ENCODE results near the gene RASIP1.

RASIP1 gene

DNA sequence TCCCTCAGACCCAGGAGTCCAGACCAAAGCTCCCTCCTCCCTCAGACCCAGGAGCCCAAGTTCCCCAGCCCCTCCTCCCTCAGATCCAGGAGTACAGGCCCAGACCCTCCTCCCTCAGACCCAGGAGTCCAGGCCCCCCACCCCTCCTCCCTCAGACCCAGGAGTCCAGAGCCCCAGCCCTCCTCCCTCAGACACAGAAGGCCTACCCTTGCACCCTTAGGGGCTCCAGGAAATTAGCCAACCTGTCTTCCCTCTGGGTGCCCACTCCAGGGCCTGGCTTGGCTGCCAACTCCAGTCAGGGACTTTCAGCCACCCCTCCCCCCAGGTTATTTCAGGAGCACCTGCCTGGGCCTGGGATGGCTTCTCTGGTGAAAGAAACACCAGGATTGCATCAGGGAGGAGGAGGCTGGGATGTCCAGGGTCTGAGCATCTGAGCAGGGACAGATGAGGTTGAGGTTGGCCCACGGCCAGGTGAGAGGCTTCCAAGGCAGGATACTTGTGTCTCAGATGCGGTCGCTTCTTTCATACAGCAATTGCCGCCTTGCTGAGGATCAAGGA, 14.8 kb upstream of the RASIP1 start, which contains the start of gene FGF21:
FGF21 (plus strand) TSS at position 441 of the 558 bp plus-strand sequence. CDS start 713 bp downstream, outside the sequence.
- DNase-seq (ENCODE audit: low read depth) = no peak

DNA sequence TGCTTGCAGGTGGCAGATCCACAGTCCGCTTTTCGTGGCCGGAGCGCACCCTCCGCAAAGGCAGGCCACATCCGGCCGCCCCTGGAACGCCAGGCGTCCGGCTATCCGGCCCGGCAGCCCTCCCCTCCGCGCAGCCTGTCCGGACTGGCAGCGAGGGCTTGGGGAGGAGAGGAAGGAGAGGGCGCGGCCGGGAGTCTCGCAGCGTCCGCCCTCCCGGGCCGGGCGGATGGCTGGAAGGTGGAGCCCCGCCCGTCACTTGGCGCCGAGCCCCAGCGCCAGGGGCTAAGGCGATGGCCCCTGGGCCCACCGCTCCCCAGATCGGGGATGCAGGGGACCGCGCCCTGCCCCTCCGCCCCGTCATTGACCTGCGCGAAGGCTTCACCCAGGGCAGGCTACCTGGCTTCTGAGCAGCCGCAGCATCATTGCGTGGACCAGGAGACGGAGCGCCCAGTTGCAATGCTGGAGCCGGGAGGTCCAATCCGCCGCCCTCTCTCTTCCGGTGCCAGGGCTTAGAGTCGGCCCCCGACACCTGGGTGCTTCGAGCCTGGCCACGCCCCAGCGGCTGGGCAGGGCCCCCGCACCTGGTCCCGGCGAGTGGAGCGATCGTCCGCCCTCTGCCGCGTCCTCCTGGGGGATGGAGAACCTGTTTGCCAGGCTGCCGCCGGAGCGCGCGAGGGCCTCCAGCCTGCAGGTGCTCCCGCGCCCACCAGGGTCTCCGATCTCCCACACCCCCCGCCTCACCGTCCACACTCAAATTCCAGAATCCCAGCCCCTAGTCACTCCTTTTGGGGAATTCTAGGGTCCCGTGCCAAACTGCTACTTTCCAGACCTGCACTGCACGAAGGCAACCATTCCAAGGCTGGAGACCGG, 12.3 kb upstream of the RASIP1 start, which contains the start of gene FUT1:
FUT1 (minus strand) TSS at position 146 of the 870 bp plus-strand sequence. CDS start 1,360 bp downstream, outside the sequence.
- no peak for DNase-seq (ENCODE audit: low read depth)

DNA sequence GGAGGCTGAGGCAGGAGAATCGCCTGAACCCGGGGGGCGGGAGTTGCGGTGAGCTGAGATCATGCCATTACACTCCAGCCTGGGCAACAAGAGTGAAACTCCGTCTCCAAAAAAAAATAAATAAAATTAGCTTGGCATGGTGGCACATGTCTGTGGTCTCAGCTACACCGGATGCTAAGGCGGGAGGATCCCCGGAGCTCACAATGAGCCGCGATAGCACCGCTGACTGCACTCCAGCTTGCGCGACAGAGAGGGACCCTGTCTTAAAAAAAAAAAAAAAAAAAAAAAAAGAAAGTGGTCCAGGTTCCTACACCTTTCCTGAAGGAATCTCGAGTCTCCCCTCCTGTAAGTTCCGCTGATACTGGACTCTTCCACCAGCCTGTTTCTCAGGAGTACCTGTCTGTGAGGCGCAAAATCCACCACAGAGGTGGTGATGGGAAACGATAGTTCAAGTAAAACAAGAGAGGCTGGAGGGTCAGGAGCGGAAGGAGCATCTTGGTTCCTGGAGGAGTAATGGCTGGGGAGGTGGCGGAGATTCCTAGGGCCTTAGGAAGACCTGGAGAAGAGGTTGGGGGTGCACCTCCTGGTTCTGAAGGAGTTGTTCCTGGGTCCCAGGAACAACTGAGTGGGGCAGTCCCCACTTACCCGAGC, 11.6 kb upstream of the RASIP1 start:
- DNase-seq (ENCODE audit: low read depth) = no peak

DNA sequence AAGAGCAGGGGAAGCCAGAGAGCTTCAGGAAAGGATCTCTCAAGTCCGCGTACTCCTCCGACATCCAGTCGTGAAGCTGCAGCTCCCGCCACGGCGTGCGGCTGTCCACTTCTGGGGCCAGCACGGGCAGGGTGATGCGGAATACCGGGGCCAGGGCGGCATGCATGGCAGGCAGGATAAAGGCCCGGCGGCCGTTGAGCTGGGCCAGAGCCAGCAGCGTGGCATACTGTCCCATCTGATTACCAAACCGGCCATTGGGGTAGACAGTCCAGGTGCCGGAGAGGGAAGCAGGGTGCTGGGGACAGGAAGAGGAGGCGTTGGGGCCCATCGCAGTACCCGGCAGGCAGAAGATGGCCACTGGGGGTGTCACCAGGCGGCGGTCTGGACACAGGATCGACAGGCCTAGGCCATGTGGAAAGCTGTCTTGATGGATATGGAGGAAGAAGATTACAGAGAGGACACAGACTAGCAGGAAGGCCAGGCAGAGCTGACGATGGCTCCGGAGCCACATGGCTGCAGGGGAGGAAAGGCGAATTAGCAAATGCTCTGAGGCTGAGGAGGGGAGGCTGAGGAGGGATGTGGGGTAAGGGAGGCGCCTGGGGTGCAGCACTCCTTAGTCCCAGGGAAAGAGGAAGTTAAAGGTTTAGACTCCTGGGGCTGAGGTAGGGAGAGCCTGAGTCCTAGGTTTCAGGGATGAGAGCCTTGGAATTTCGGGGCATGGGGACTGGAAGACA, 10.5 kb upstream of the RASIP1 start:
- DNase-seq (ENCODE audit: low read depth) = no peak

DNA sequence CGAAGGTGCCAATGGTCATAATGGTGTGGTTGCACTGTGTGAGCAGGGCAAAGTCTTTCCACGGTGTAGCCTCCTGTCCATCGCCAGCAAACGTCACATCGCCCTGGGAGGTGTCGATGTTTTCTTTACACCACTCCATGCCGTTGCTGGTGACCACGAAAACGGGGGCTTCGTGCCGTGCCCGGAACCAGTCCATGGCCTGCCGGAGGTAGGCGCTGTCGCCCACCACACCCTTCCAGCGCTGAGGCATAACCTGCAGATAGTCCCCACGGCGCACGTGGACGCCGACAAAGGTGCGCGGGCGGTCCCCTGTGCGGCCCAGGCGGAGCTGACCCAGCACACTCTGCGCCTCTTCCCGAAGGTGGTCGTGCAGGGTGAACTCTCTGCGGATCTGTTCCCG, 9.9 kb upstream of the RASIP1 start:
- DNase-seq (ENCODE audit: low read depth) = no peak

DNA sequence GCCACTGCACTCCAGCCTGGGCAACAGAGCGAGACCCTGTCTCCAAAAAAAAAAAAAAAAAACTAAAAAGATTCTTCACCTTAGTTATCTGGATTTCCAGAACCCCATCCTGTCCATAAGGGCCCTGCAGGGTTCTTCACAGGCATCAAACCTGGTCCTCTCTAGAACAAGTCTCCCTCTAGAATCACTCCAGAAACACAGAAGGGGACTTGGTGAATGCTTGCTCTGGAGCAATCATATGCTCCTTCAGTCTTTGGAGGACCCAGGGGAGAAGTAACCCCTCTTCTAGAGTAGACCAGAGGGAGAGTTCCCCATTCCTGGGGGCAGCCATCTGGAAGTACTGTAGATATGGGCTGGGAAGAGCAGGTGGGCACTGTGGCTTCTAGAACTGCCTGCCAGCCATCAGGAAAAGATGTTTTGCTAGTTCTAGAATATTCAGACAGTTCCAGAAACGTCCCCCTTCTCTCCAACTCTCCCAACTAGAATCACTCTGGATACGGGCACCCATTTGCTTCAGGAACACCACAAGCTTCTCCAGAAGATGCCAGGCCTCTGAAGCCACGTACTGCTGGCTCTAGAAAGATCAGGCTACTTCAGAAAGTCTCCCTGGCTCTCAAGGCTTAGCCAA, 9.3 kb upstream of the RASIP1 start:
- no peak for DNase-seq (ENCODE audit: low read depth)

DNA sequence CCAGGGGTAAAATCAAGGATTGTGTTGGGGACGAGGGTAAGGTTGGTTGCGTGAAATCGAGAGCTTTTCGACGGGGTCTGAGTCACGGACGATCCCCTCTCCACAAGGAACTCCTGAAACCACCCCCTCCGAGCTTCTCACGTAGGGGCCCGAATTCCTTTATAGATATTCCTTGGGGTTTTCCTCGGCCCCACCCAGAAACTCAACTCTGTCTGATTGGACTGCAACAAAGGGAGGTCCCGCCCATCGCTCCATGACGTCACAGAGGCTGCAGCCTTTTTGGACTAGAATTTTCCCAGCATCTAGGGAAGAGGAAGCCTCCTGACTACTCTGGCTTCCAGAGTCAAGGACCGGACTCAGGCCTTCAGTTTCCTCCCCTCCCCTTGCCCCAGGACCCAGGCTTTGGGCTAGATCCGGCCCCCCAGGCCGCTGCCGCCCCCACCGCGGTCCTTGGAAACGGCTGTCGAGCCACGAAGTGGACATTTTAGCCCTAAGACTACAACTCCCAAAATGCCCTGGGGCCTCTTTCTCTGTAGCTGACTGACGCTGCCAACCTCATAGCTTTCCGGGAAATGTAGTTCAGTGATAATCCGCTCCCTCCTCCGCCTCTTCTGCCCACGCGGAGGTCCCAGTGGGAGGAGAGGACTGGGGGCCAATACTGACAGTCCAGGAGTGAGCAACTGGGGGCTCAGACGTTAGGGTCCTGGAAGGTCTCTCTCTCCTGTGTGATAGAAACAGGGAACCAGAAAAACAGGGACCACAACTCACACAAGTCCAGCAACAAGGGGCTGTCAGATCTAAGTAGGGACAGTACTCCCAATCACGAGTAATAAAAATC, 6.5 kb upstream of the RASIP1 start, which contains the start of gene IZUMO1:
IZUMO1 (minus strand) TSS at position 172 of the 838 bp plus-strand sequence. CDS start 1,050 bp downstream, outside the sequence.
- DNase-seq (ENCODE audit: low read depth) = no peak

DNA sequence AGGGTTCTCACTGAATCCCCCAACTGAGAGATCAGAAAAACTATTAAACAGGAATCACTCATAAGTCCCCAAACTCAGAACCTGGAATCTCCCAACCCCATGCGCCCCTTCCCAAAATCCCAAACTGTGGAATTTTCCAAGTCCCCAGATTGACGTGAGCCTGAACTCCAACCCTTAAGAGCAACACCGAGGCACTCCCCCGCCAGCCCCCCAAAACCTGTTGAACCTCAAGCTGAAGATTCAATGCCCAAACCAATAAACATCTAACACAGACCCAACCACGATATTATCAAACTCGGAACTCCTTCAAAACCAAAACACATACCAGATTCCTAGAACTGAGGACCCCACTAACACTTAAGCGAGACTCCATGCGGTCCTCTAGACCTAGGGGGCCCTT, 5.7 kb upstream of the RASIP1 start:
- DNase-seq (ENCODE audit: low read depth) = no peak

DNA sequence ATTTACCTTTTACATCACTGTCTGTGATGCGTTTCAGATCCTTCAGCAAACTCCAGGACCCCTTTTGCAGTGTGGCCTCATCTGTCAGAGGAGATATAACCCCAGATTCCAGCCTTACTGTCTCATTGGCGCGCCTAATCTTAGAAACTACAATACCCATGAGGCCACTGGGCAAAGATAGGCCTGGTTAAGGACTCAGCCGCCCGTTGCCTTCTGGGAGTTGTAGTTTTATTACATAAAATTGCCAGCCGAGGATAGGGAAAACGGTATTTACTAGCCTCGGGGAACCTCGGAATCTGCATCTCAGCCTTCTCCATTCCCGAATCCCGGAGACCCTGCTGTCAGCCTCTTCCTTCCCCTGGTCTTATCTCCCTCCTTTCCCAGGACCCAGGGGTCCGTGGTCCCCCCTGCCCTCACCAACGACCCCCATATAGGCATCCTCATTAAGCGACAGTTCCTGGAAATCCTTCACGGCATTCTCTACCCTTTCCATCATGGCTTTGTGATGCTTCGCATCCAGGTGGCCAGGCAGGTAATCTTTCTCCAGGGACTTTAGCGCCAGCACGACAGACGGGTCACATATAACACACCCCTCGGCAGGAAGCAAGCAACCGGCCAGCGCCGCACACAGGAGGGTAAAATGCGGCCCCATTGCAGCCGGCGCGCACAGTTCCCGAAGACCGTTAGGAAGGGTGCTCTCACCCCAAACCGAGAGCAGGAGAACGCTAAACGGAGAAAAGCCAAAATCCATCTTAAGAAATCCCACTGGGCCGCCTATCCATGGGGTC, 5.0 kb upstream of the RASIP1 start:
- DNase-seq (ENCODE audit: low read depth) = no peak

DNA sequence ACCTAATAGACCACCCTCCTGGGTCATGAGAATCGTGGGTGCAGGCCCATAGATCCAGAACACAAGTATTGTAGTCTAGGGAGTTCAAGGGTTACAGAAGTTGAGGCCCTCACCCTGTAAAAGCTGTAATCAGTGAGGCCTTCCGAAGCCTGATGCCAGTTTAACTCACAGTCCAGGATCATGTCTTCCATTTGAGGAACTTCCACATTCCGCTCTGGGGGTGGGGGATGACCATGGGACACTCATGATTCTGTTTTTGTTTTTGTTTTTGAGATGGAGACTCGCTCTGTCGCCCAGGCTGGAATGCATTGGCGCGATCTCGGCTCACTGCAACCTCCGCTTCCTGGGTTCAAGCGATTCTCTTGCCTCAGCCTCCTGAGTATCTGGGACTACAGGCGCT, 1.7 kb upstream of the RASIP1 start:
- DNase-seq (ENCODE audit: low read depth) = no peak

DNA sequence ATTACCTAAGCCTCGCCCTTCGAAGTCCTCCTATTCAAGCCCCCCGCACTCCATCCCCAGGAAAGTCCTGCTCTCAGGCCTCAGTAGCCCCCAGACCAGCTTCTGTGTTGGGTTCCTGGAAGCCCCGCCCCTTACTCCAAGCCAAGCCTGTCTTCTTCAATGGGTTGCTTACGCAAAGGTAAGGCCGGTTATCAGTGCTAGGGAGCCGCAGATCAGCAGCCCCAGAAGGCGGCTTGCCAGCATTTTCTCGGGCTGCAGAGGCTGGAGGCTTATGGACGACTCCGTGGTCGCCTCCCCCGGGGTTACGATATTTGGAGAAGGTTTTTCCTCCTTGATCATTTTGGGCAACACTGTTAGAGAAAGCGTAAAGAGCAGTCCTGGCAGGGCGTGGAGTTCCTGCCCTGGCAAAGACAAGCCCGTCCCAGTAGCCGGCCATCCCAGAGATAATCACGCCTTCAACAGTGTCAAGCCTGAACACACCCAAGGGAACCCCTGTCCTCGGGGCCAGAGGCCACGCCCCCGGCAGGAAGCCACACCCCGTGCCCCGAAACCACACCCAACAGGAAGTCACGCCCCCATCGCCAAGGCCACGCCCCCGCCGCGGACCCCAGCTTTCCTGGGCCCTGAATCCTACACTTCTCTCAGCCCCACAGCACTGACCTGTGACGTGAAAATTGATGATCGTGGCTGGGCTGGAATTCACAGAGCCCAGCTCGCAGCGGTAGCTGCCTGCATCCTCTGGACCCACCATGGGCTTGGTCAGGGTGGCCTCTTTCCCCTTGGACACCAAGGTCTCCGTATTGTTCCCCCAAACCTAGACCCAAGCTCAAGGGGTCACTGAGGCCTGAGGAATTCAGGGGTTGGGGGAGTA, 954 bp upstream of the RASIP1 start:
- no peak for DNase-seq (ENCODE audit: low read depth)

DNA sequence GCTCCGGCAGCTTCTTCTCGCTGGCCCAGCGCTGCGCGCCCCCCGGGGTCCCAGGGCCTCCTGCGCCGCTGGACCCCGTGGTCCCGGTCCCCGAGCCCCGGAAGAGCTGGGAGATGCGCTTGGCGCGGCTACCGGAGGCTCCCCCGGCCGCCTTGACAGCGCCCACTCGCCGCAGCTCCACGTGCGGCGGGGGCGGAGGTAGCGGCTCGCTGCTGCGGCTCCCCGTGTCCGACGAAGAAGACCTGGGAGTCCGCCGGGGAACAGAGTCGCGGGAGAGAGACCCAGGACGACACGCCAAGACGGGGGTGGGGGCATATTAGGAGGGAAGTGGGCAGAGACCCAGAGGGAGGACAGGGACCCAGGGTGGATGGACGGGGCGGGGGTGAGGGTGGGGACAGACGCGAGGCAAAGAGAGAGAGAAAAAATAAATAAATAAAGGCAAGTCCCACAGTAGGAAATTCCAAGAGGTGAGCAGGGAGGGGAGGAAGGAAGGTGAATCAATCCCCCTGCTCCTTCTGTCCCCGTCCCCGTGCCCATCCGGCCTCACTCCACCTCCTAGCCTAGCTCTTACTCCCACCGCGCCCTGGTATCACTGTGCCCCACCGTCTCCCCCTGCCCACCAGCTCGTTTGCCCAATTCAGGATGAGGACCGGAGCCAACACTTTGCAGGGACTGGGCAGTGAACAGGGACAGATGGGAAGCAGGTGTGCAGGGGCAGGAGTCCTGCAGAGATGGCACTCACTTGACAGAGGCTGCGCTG, 826 bp downstream of the RASIP1 start:
- DNase-seq (ENCODE audit: low read depth) = no peak

DNA sequence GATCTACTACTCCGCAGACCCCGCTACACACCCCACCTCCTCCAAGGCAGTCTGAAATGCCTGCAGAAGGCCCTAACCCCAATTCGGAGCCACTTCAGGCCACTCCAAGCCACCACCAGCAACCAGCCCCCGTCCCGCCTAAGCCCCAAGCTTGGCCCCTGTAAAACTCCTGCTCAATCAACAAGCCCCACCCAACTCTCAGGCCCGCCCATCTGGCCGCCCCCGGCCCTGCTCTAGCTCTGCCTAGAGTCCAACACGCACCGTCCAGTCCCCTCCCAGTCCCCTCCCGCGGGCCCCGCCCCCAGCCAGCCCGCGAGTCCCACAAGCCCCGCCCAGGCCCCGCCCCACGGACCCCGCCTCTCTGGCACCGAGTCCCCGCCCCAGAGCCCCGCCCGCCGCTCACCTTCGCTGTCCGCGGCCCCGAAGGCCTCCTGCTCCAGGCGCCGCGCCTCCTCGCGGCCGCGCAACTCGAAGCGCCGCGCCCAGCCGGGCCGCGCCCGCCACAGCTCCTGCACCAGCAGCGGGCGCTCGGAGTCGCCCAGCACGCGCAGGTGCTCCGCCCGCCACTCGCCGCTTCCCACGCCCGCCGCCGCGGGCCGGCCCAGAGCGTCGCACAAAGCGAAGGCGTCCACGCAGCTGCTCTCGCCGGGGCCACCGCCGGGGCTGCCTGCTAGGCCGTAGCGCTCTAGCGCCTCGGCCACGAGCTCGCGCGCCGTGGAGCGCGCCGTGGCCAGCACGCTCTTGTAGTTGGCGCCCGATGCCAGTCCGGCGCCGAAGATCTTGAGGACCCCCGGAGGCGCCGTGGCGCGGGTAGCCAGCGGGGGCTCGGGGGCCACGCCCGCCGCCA, 1.6 kb downstream of the RASIP1 start:
- peak; percentile 85 for DNase-seq (ENCODE audit: low read depth)

DNA sequence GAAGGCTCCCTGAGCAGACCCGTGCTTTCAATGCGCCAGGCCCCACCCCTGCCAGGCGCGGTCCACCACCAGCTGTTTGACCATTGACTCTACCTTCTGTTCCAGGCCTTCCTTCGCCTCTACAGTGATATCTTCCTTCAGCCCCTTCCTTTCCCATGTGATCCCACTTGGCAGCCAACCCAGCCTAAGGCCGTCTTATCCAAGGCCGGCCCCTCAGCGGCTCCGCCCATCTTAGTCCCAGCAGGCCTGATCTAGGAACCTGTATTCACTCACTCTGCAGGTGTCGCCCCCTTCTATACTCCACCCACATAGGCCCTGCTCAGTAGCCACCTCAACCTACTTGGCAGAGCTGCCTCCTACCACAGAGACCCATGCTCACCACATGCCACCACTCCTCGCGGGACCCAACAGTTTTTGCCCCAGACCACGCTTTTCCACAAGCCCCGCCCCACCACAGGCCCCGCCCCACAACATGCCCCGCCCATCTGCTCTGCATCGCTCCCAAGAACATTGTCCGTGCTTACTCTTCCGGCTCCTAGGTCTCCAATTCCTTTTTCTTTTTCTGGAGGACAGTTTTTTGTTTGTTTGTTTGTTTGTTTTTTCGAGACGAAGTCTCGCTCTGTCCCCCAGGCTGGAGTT, 2.9 kb downstream of the RASIP1 start:
- DNase-seq (ENCODE audit: low read depth) = no peak

DNA sequence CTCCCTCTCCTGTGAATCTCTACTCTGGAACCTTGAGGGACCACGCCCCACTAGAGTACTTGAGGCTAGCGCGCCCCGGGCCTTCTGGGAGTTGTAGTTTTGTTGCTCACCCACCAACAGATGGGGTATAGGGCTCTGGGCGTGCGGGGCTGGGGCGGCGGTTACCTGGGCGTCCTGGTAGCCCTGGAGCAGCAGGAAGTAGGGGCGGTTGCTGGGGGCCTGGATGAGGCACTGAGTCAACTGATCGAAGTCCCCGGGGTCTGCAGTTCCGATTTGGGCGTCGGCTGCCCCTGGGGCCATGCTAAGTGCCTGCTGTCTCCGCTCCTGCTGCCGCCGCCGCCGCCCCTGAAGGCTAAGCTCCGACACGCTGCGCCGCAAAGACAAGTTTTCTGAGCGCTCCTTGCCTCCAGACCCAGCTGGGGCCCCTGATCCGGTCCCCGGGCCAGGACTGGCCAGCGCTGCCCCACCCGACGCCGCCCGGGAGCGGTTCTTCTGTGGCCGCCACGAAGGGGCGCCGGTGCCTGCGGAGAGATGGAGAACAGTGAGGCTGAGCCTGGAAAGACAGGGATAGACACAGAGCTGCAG, 5.3 kb downstream of the RASIP1 start:
- DNase-seq (ENCODE audit: low read depth) = no peak

DNA sequence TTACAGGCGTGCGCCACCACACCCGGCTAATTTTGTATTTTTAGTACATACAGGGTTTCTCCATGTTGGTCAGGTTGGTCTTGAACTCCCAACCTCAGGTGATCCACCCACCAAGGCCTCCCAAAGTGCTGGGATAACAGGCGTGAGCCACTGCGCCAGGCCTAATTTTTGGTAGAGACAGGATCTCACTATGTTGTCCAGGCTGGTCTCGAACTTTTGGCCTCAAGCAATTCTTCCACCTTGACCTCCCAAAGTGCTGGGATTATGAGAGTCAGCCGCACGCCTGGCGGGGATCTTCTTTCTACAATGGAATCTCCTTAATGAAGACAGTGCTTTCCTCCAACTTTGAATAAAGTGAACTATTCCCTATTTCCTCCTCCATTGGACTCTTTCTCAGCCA, 5.8 kb downstream of the RASIP1 start:
- DNase-seq (ENCODE audit: low read depth) = no peak
